SU-DHL-6 (cell line): ENCODE results near the gene TAS2R38.

Source experiments
- H2AFZ ChIP-seq: fragments of 200-600 bp; sonication (generic); 2 replicates; pipeline ENCODE4 v1.6.1; 2014; ENCODE audit warnings: low read depth, mild to moderate bottlenecking, moderate library complexity, mixed read lengths, antibody characterized with exemption, low read length; ENCODE audit not compliant: severe bottlenecking
- H3F3A ChIP-seq: fragments of 200-600 bp; shearing (Covaris generic); 2 replicates; pipeline ENCODE4 v1.6.0; 2016; ENCODE audit warnings: antibody characterized with exemption, mild to moderate bottlenecking; ENCODE audit not compliant: insufficient read depth
- H3K27ac ChIP-seq: fragments of 200-600 bp; sonication (generic); 2 replicates; pipeline ENCODE4 v1.5.1; 2016; ENCODE audit warnings: low read depth, mild to moderate bottlenecking, low read length, moderate library complexity, mixed read lengths
- H3K27me3 ChIP-seq: fragments of 200-600 bp; sonication (generic), shearing (Covaris generic); 2 replicates; pipeline ENCODE4 v1.6.0; 2014; ENCODE audit warnings: mild to moderate bottlenecking, low read length
- H3K36me3 ChIP-seq: fragments of 200-600 bp; sonication (generic); 2 replicates; pipeline ENCODE4 v1.6.1; 2014; ENCODE audit warnings: mild to moderate bottlenecking, low read length, mixed read lengths
- H3K4me2 ChIP-seq: fragments of 300-600, 200-600 bp; shearing (Covaris generic), sonication (generic); 2 replicates; pipeline ENCODE4 v1.6.0; 2014; ENCODE audit warnings: low read length, low read depth, mild to moderate bottlenecking; ENCODE audit not compliant: poor library complexity, severe bottlenecking
- H3K4me3 ChIP-seq: fragments of 200-600 bp; sonication (generic); 2 replicates; pipeline ENCODE4 v1.5.1; 2014; ENCODE audit warnings: antibody characterized with exemption, low read length, mild to moderate bottlenecking, mixed read lengths; ENCODE audit not compliant: insufficient read depth, poor library complexity, severe bottlenecking
- H3K79me2 ChIP-seq: fragments of 200-600 bp; sonication (generic); 2 replicates; pipeline ENCODE4 v1.6.1; 2014; ENCODE audit warnings: mild to moderate bottlenecking, low read length, moderate library complexity; ENCODE audit not compliant: insufficient read depth
- H3K9ac ChIP-seq: fragments of 200-600 bp; sonication (generic); 2 replicates; pipeline ENCODE4 v1.7.0; 2014; ENCODE audit warnings: mild to moderate bottlenecking, low read length
- H3K9me2 ChIP-seq: fragments of 200-600 bp; sonication (generic); replicated peaks from 2 replicates; pipeline ENCODE4 v1.6.1; 2014; ENCODE audit warnings: low read length; ENCODE audit not compliant: insufficient read depth
- H3K9me3 ChIP-seq: fragments of 200-600 bp; sonication (generic); 2 replicates; pipeline ENCODE4 v1.6.1; 2014; ENCODE audit warnings: low read length, mixed read lengths; ENCODE audit not compliant: insufficient read depth
- H4K20me1 ChIP-seq: fragments of 200-600 bp; sonication (generic); 2 replicates; pipeline ENCODE4 v1.6.1; 2014; ENCODE audit warnings: low read depth, mild to moderate bottlenecking, antibody characterized with exemption, low read length, moderate library complexity, mixed read lengths
- EZH2phosphoT487 ChIP-seq: fragments of 200-600 bp; sonication (generic), shearing (Covaris generic); conservative IDR thresholded peaks from 2 replicates; pipeline ENCODE4 v1.6.1; 2018; ENCODE audit warnings: mild to moderate bottlenecking, antibody characterized with exemption, low read length, moderate library complexity, mixed read lengths
- TF ChIP-seq, protein P1 (sequence below): fragments of 200-600 bp; sonication (generic); IDR thresholded peaks from one replicate; pipeline ENCODE4 v1.5.1; 2017; ENCODE audit warnings: antibody characterized with exemption, mild to moderate bottlenecking, low read length, moderate library complexity; ENCODE audit not compliant: insufficient read depth, poor library complexity, severe bottlenecking

TAS2R38 gene

GRCh38 chr7:141992688-141993087, 19.1 kb upstream of the TAS2R38 start:
- Histone ChIP-seq H3K9me3 (no peaks in the 10 kb centered on the region), H3K27me3 (no peaks in the 10 kb centered on the region), H2AFZ (no peak overlapping the region), H4K20me1 (no peaks in the 10 kb centered on the region), H3K79me2 (no peaks in the 10 kb centered on the region), H3K9ac (no peak overlapping the region), H3K4me2 (no peak overlapping the region), H3K9me2 (no peaks in the 10 kb centered on the region), H3K27ac (no peak overlapping the region), H3F3A (no peaks in the 10 kb centered on the region), H3K36me3 (no peaks in the 10 kb centered on the region), H3K4me3 (no peak overlapping the region)
- TF ChIP-seq, protein P1, sequence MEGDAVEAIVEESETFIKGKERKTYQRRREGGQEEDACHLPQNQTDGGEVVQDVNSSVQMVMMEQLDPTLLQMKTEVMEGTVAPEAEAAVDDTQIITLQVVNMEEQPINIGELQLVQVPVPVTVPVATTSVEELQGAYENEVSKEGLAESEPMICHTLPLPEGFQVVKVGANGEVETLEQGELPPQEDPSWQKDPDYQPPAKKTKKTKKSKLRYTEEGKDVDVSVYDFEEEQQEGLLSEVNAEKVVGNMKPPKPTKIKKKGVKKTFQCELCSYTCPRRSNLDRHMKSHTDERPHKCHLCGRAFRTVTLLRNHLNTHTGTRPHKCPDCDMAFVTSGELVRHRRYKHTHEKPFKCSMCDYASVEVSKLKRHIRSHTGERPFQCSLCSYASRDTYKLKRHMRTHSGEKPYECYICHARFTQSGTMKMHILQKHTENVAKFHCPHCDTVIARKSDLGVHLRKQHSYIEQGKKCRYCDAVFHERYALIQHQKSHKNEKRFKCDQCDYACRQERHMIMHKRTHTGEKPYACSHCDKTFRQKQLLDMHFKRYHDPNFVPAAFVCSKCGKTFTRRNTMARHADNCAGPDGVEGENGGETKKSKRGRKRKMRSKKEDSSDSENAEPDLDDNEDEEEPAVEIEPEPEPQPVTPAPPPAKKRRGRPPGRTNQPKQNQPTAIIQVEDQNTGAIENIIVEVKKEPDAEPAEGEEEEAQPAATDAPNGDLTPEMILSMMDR, result no peak
- no peak for TF ChIP-seq EZH2phosphoT487

- H3K4me3 ChIP-seq, result no peak overlapping the region
- H3K27ac ChIP-seq, result no peak overlapping the region
- no peaks in the 10 kb centered on the region for H3K36me3 ChIP-seq
Measured at GRCh38 chr7:141992156-141992555, 18.6 kb upstream of the TAS2R38 start.

GRCh38 chr7:141991140-141991539, 17.6 kb upstream of the TAS2R38 start:
- no peak for TF ChIP-seq EZH2phosphoT487
- TF ChIP-seq, protein P1, result no peak
- Histone ChIP-seq H4K20me1 (no peaks in the 10 kb centered on the region), H2AFZ (no peak overlapping the region), H3F3A (no peaks in the 10 kb centered on the region), H3K9me3 (no peaks in the 10 kb centered on the region), H3K4me3 (no peak overlapping the region), H3K36me3 (no peaks in the 10 kb centered on the region), H3K27me3 (no peaks in the 10 kb centered on the region), H3K4me2 (no peak overlapping the region), H3K9ac (no peak overlapping the region), H3K9me2 (no peaks in the 10 kb centered on the region), H3K79me2 (no peaks in the 10 kb centered on the region), H3K27ac (no peak overlapping the region)

More at GRCh38 chr7:141992156-141992555, 18.6 kb upstream of the TAS2R38 start:
- no peaks in the 10 kb centered on the region for H3K79me2 ChIP-seq
- H3K9me2 ChIP-seq, result no peaks in the 10 kb centered on the region
- no peak overlapping the region for H3K4me2 ChIP-seq
- H3K27me3 ChIP-seq, result no peaks in the 10 kb centered on the region
- no peaks in the 10 kb centered on the region for H3F3A ChIP-seq
- TF ChIP-seq EZH2phosphoT487, result no peak
- TF ChIP-seq, protein P1, result no peak
- no peak overlapping the region for H2AFZ ChIP-seq
- no peaks in the 10 kb centered on the region for H4K20me1 ChIP-seq
- no peak overlapping the region for H3K9ac ChIP-seq
- no peaks in the 10 kb centered on the region for H3K9me3 ChIP-seq
